Astrocyte (in vitro differentiated cells and primary cell): ENCODE data around the gene PDZD7. TPM values are rescaled to one million over a fixed set of nuclear protein-coding genes. Genes with fewer than 3 reads are reported as not detected.

Source experiments
- DNase-seq: peaks from one replicate; pipeline ENCODE4 v3.0.0-alpha.2; 2010; ENCODE audit warnings: low read depth
- FAIRE-seq: peaks from 2 replicates; lab custom pipeline; 2011; peaks lifted over from hg19 to GRCh38; lab: Jason Lieb, UNC
- H2AFZ ChIP-seq: 2 replicates; pipeline ENCODE4 v1.6.0; 2012; ENCODE audit warnings: low read depth, low read length, inconsistent platforms
- H3K27ac ChIP-seq: 2 replicates; pipeline ENCODE4 v1.5.1; 2011; ENCODE audit warnings: low read depth, low read length, inconsistent platforms
- H3K27me3 ChIP-seq: 2 replicates; pipeline ENCODE4 v1.6.0; 2011; ENCODE audit warnings: low read length, inconsistent platforms; ENCODE audit not compliant: insufficient read depth
- H3K36me3 ChIP-seq: 2 replicates; pipeline ENCODE4 v1.5.1; 2011; ENCODE audit warnings: low read length, inconsistent platforms; ENCODE audit not compliant: insufficient read depth
- H3K4me1 ChIP-seq: 2 replicates; pipeline ENCODE4 v1.5.1; 2011; ENCODE audit warnings: low read length, inconsistent platforms; ENCODE audit not compliant: insufficient read depth
- H3K4me2 ChIP-seq: 2 replicates; pipeline ENCODE4 v1.6.0; 2012; ENCODE audit warnings: low read length, inconsistent platforms
- H3K4me3 ChIP-seq: 2 replicates; pipeline ENCODE4 v1.5.1; 2011; ENCODE audit warnings: low read depth, mild to moderate bottlenecking, low read length, inconsistent platforms; ENCODE audit not compliant: insufficient read depth
- H3K79me2 ChIP-seq: 2 replicates; pipeline ENCODE4 v1.6.0; 2012; ENCODE audit warnings: mild to moderate bottlenecking, low read length, inconsistent platforms; ENCODE audit not compliant: insufficient read depth
- H3K9ac ChIP-seq: 2 replicates; pipeline ENCODE4 v1.6.0; 2012; ENCODE audit warnings: mild to moderate bottlenecking, low read length, inconsistent platforms
- H3K9me3 ChIP-seq: 2 replicates; pipeline ENCODE4 v1.5.1; 2012; ENCODE audit warnings: low read depth, mild to moderate bottlenecking, low read length, inconsistent platforms; ENCODE audit not compliant: insufficient read depth
- H4K20me1 ChIP-seq: 2 replicates; pipeline ENCODE4 v1.6.0; 2012; ENCODE audit warnings: low read length, inconsistent platforms; ENCODE audit not compliant: insufficient read depth
- H3K27ac Mint-ChIP-seq: one replicate; pipeline ENCODE4 v1.8.0; 2021; ENCODE audit warnings: mild to moderate bottlenecking, mixed read lengths; ENCODE audit not compliant: unreplicated experiment
- H3K27me3 Mint-ChIP-seq: one replicate; pipeline ENCODE4 v1.8.0; 2021; ENCODE audit warnings: low read depth, mixed read lengths; ENCODE audit not compliant: unreplicated experiment
- H3K36me3 Mint-ChIP-seq: one replicate; pipeline ENCODE4 v1.8.0; 2021; ENCODE audit warnings: low read depth, mixed read lengths; ENCODE audit not compliant: unreplicated experiment
- H3K4me1 Mint-ChIP-seq: one replicate; pipeline ENCODE4 v1.8.0; 2021; ENCODE audit warnings: low read depth, mixed read lengths; ENCODE audit not compliant: unreplicated experiment
- H3K4me3 Mint-ChIP-seq: one replicate; pipeline ENCODE4 v1.8.0; 2021; ENCODE audit warnings: mild to moderate bottlenecking, moderate library complexity, mixed read lengths; ENCODE audit not compliant: unreplicated experiment
- H3K9me3 Mint-ChIP-seq: one replicate; pipeline ENCODE4 v1.8.0; 2021; ENCODE audit warnings: mild to moderate bottlenecking, mixed read lengths; ENCODE audit not compliant: unreplicated experiment
- EZH2 ChIP-seq: IDR thresholded peaks from 2 replicates; pipeline ENCODE4 v1.6.1; 2012; ENCODE audit warnings: mild to moderate bottlenecking, low read length, inconsistent platforms; ENCODE audit not compliant: insufficient read depth
- microRNA-seq: library from miRNA; unstranded; fragments of <30 nt; microRNA quantifications from one replicate; pipeline ENCODE4 v1.2.0, GENCODE V29; 2020
- total RNA-seq: library from RNA; stranded (reverse); gene quantifications from 2 replicates; pipeline ENCODE4 v1.2.1, GENCODE V29; 2021
- TF ChIP-seq, protein P1 (sequence below): IDR thresholded peaks from 2 replicates; pipeline ENCODE4 v1.5.1; 2011; ENCODE audit warnings: low read depth, mild to moderate bottlenecking, inconsistent platforms, low read length, moderate library complexity; ENCODE audit not compliant: insufficient read depth

Gene PDZD7
- total RNA-seq, 1 donor from 2014 or later, result 4.5 TPM

DNA sequence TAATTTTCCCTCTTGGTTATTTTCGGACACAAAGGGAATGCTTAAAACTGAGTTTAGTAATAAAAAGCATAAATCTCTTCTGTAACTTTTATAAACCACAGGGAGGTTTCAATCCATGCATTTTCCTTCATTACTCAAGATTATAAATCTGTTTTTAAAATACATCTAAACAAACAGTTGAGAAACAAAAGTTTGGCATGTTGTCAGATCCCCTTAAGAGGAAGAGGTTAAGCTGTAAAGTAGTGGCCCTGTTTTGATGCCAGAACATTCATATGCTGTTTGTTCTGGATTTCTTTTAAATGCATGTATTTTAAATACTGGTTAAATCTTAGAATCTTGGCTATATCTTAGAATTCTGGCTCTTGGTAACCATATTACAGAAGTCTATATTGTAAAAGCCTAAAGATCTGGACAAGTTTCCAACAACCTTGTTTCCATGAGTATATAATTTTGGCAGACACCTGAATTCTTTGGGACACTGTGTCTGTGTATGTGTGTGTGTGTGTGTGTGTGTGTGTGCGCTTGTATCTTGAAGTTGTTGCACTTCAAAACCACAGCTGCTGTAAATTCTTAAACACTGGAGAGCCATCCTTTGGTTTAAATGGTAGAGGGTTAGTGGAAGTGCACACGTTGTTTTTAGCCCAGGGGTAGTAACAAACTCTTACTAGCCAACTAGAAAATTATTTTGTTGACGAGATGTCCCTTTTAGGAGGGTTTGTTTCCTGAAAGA lies 68.4 kb downstream of the PDZD7 start:
- Histone ChIP-seq H3K9ac (no peak overlapping the region), H3K27ac (no peak overlapping the region), H3K4me2 (no peak overlapping the region), H3K79me2 (no peaks in the 10 kb centered on the region), H3K9me3 (no peaks in the 10 kb centered on the region), H3K4me1 (no peaks in the 10 kb centered on the region), H3K4me3 (no peak overlapping the region), H2AFZ (no peak overlapping the region), H3K36me3 (peaks cover 48% of the 10 kb centered on the region), H4K20me1 (peaks cover 4% of the 10 kb centered on the region), H3K27me3 (no peaks in the 10 kb centered on the region)
- no peaks in the 10 kb centered on the region for H3K9me3 Mint-ChIP-seq
- no peak for DNase-seq
- no peak overlapping the region for H3K27ac Mint-ChIP-seq
- TF ChIP-seq, protein P1, sequence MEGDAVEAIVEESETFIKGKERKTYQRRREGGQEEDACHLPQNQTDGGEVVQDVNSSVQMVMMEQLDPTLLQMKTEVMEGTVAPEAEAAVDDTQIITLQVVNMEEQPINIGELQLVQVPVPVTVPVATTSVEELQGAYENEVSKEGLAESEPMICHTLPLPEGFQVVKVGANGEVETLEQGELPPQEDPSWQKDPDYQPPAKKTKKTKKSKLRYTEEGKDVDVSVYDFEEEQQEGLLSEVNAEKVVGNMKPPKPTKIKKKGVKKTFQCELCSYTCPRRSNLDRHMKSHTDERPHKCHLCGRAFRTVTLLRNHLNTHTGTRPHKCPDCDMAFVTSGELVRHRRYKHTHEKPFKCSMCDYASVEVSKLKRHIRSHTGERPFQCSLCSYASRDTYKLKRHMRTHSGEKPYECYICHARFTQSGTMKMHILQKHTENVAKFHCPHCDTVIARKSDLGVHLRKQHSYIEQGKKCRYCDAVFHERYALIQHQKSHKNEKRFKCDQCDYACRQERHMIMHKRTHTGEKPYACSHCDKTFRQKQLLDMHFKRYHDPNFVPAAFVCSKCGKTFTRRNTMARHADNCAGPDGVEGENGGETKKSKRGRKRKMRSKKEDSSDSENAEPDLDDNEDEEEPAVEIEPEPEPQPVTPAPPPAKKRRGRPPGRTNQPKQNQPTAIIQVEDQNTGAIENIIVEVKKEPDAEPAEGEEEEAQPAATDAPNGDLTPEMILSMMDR, result no peak
- TF ChIP-seq EZH2, result no peak
- no peak overlapping the region for H3K4me3 Mint-ChIP-seq
- no peak for FAIRE-seq
- H3K27me3 Mint-ChIP-seq, result no peaks in the 10 kb centered on the region
- peaks cover 2% of the 10 kb centered on the region for H3K36me3 Mint-ChIP-seq
- H3K4me1 Mint-ChIP-seq, result no peaks in the 10 kb centered on the region

DNA sequence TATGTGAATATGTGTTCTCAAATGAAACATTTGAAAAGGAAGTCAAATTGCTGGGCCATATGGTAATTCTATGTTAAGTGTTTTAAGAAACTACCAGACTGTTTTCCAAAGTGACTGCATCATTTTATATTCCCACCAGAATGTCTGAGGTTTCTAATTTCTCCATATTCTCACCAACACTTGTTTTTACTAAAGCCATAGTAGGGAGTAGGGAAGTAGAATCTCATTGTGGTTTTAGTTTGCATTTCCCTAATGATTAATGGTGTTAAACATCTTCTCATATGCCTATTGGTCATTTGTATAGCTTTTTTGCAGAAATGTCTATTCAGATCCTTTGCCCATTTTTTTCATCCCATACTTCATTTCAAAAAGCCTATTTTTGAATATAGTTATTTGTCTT lies 70.7 kb downstream of the PDZD7 start:
- peaks cover 4% of the 10 kb centered on the region for H4K20me1 ChIP-seq
- H3K27me3 ChIP-seq, result no peaks in the 10 kb centered on the region
- H3K9me3 ChIP-seq, result no peaks in the 10 kb centered on the region
- no peak overlapping the region for H3K27ac Mint-ChIP-seq
- H2AFZ ChIP-seq, result no peak overlapping the region
- H3K4me1 ChIP-seq, result no peaks in the 10 kb centered on the region
- H3K27ac ChIP-seq, result no peak overlapping the region
- peaks cover 3% of the 10 kb centered on the region for H3K36me3 Mint-ChIP-seq
- peaks cover 51% of the 10 kb centered on the region for H3K36me3 ChIP-seq
- TF ChIP-seq, protein P1, result no peak
- TF ChIP-seq EZH2, result no peak
- FAIRE-seq (peak; percentile 20), DNase-seq (no peak)
- no peak overlapping the region for H3K4me3 ChIP-seq
- H3K4me3 Mint-ChIP-seq, result no peak overlapping the region
- H3K27me3 Mint-ChIP-seq, result no peaks in the 10 kb centered on the region
- H3K4me1 Mint-ChIP-seq, result no peaks in the 10 kb centered on the region
- no peak overlapping the region for H3K4me2 ChIP-seq
- no peak overlapping the region for H3K9ac ChIP-seq
- no peaks in the 10 kb centered on the region for H3K9me3 Mint-ChIP-seq
- H3K79me2 ChIP-seq, result no peaks in the 10 kb centered on the region

Small RNA genes within 50 kb of the gene (microRNA-seq; reads per million reads assigned to microRNA genes)
- gene MIR608, result not detected

Other genes starting within 250 kb of the PDZD7 start
- 19.6 and 20.3 TPM in 2 replicates for gene SLF2, start 118.2 kb downstream of the PDZD7 start, total RNA-seq
- gene SEMA4G, start 61.6 kb downstream of the PDZD7 start, total RNA-seq, result 5.9 and 7.1 TPM in 2 replicates
- gene MRPL43, start 43.6 kb downstream of the PDZD7 start, total RNA-seq, result 61.3 and 75.1 TPM in 2 replicates
- gene TWNK, start 43.6 kb downstream of the PDZD7 start, total RNA-seq, result 12.9 TPM in 2 replicates
- 69.9 and 73.9 TPM in 2 replicates for gene LZTS2, start 31.3 kb downstream of the PDZD7 start, total RNA-seq
- gene SFXN3, start 105 bp upstream of the PDZD7 start, total RNA-seq, result 59.2 and 68.3 TPM in 2 replicates
- 8.1 and 9.6 TPM in 2 replicates for gene KAZALD1, start 30.9 kb upstream of the PDZD7 start, total RNA-seq
- not detected in 2 replicates for gene TLX1, start 100.2 kb upstream of the PDZD7 start, total RNA-seq
- not detected in 2 replicates for gene LBX1, start 198.3 kb upstream of the PDZD7 start, total RNA-seq